HepG2 (cell line): ENCODE data around the gene NDUFS5. TPM values are rescaled to one million over a fixed set of nuclear protein-coding genes. Genes with fewer than 3 reads are reported as not detected.
A peak's percentile ranks its signal among the peaks of the same experiment; 100 is the strongest.

Source experiments
- ATAC-seq: fragments of 200-7000 bp; cut with Tn5 transposase; 3 replicates; pipeline ENCODE4 v1.9.1; 2020; ENCODE audit warnings: mild to moderate bottlenecking, moderate library complexity
- BruUV-seq: library from RNA; stranded (reverse); fragments of 400-500 nt; replicated peaks from 2 replicates; lab custom pipeline; 2021; lab: Mats Ljungman, UMichigan
- CTCF ChIA-PET: fragments of 300-600 bp; formaldehyde crosslinking; extraction: SDS; loops from one replicate; lab custom pipeline; 2021; ENCODE audit warnings: low total read pairs, inconsistent platforms, low intra/inter-chr PET ratio; lab: Yijun Ruan, JAX
- POLR2A ChIA-PET: fragments of 350-600 bp; sonication (Branson Sonifier 250); formaldehyde crosslinking; loops from one replicate; lab custom pipeline; 2020; ENCODE audit warnings: antibody characterized with exemption, inconsistent platforms; lab: Yijun Ruan, JAX
- DNase-seq: peaks from one replicate; pipeline ENCODE4 v3.0.0-alpha.2; 2015; ENCODE audit warnings: low spot score
- FAIRE-seq: peaks from 3 replicates; lab custom pipeline; 2011; peaks lifted over from hg19 to GRCh38; lab: Jason Lieb, UNC
- H2AFZ ChIP-seq: one replicate; pipeline ENCODE4 v1.6.1; 2011; ENCODE audit warnings: low read length, inconsistent platforms
- H3K27ac ChIP-seq: fragments of 300-600 bp; 3 replicates; pipeline ENCODE4 v1.8.0; 2011; ENCODE audit warnings: mixed run types, mild to moderate bottlenecking, mixed read lengths, low read length, inconsistent platforms; ENCODE audit not compliant: insufficient read depth; ENCODE audit errors: extremely low read length
- H3K27me3 ChIP-seq, 2 experiments: fragments of 200-600 bp in 1 of 2; 2 replicates in 1 of 2; 3 replicates in 1 of 2; pipeline versions ENCODE4 v1.6.0 to v1.8.0; 2011; ENCODE audit warnings: low read length in 2 of 2, mild to moderate bottlenecking in 2 of 2, moderate library complexity in 2 of 2, inconsistent platforms in 1 of 2; ENCODE audit not compliant: insufficient read depth in 2 of 2, control insufficient read depth in 1 of 2
- H3K36me3 ChIP-seq, 2 experiments: fragments of 200-600 bp in 1 of 2; replicated peaks in 1 of 2; 2 replicates in 1 of 2; 3 replicates in 1 of 2; pipeline versions ENCODE4 v1.5.1 to v1.8.0; 2011; ENCODE audit warnings: low read length in 2 of 2, inconsistent platforms in 1 of 2; ENCODE audit not compliant: insufficient read depth in 2 of 2, control insufficient read depth in 1 of 2
- H3K4me1 ChIP-seq: 2 replicates; pipeline ENCODE4 v1.5.1; 2012; ENCODE audit warnings: low read length, inconsistent platforms; ENCODE audit not compliant: insufficient read depth
- H3K4me2 ChIP-seq: 2 replicates; pipeline ENCODE4 v1.6.0; 2011; ENCODE audit warnings: low read depth, low read length, inconsistent platforms
- H3K4me3 ChIP-seq, 3 experiments: fragments of 200-600 bp in 1 of 3; sonication (generic), shearing (Covaris generic) in 1 of 3; replicated peaks in 1 of 3; 2 replicates each; pipeline ENCODE4 v1.5.1; 2011 to 2016; ENCODE audit warnings: low read length in 3 of 3, inconsistent platforms in 2 of 3, low read depth in 2 of 3, mild to moderate bottlenecking in 2 of 3, control low read depth in 1 of 3, mixed read lengths in 1 of 3; ENCODE audit not compliant: insufficient read depth in 1 of 3
- H3K79me2 ChIP-seq: one replicate; pipeline ENCODE4 v1.6.1; 2011; ENCODE audit warnings: low read length, inconsistent platforms; ENCODE audit not compliant: insufficient read depth
- H3K9ac ChIP-seq: 2 replicates; pipeline ENCODE4 v1.6.0; 2011; ENCODE audit warnings: mild to moderate bottlenecking, low read depth, low read length, inconsistent platforms; ENCODE audit not compliant: insufficient read depth
- H3K9me3 ChIP-seq: 2 replicates; pipeline ENCODE4 v1.5.1; 2012; ENCODE audit warnings: mild to moderate bottlenecking, low read length
- H4K20me1 ChIP-seq: 2 replicates; pipeline ENCODE4 v1.6.0; 2011; ENCODE audit warnings: inconsistent platforms, mild to moderate bottlenecking, low read length, moderate library complexity; ENCODE audit not compliant: insufficient read depth
- HMGXB4 ChIP-seq, 2 experiments: sonication (generic) in 1 of 2; formaldehyde crosslinking in 1 of 2; IDR thresholded peaks; 2 replicates each; pipeline versions ENCODE4 v1.4.0 to v1.6.1; 2018 to 2020; ENCODE audit warnings: missing genetic modification reagents in 2 of 2, borderline replicate concordance in 1 of 2, low read depth in 1 of 2, mild to moderate bottlenecking in 1 of 2, missing biosample characterization in 1 of 2
- ZNF281 ChIP-seq: sonication (generic); formaldehyde crosslinking; IDR thresholded peaks from 2 replicates; pipeline ENCODE4 v1.4.0; 2020; ENCODE audit warnings: missing genetic modification reagents, borderline replicate concordance
- WGBS: methylation state at CpG from one replicate; pipeline ENCODE4 v1.1.6; 2017; ENCODE audit warnings: low lambda C conversion rate; 5-methylcytosine and 5-hydroxymethylcytosine counted together
- in situ Hi-C: cut with HindIII; loops from 2 replicates; pipeline ENCODE4 v1.10.0; 2017; ENCODE audit warnings: low pct_unique_long_range_greater_than_20kb; ENCODE audit not compliant: extremely low pct_ligation_motif_present
- intact Hi-C: fragments of 100-400 bp; cut with micrococcal nuclease; formaldehyde crosslinking; loops from one replicate; pipeline ENCODE4 v1.10.0; 2022; ENCODE audit not compliant: unreplicated experiment
- polyA plus RNA-seq, 8 experiments: library from polyadenylated mRNA; depleted of rRNA in 3 of 8; stranded (reverse) in 7 of 8; unstranded in 1 of 8; fragments of >200 nt; fragmentation: Illumina TruSeq in 4 of 8; extraction: Trizol in 4 of 8; gene quantifications; 2 replicates each; pipeline versions ENCODE4 v1.2.1 to v1.2.3, GENCODE V29; 2011 to 2016; ENCODE audit warnings: low read depth in 4 of 8, missing spikeins in 1 of 8, mixed read lengths in 1 of 8; ENCODE audit not compliant: insufficient read depth in 1 of 8
- total RNA-seq, 5 experiments: library from RNA; depleted of rRNA; stranded (reverse); fragments of >200 nt; fragmentation: Illumina TruSeq; extraction: Trizol; gene quantifications; 2 replicates each; pipeline ENCODE4 v1.2.3, GENCODE V29; 2016; ENCODE audit warnings: low read depth in 1 of 5

NDUFS5 gene
- total and polyA plus RNA-seq, 2 of the 13 experiments (the other 11 are each of a cell fraction or from before 2014, with no cell fraction given): 263 to 466 TPM

- no peak overlapping the region for H3K4me3 ChIP-seq
- DNase-seq (no peak), FAIRE-seq (no peak), ATAC-seq (no peak)
- H2AFZ ChIP-seq: no peak overlapping the region
- ChIA-PET POLR2A (interaction anchor here (0.6 to 1.8 kb wide), 4 partner anchors 19 to 109 kb away, joined by 3 to 4 read pairs (median 4); partner anchors contain the start of gene NDUFS5), CTCF (no interaction called here)
- intact Hi-C loops (no loop called here), in situ Hi-C loops (no loop called here)
- no TSS peak for BruUV-seq
- H3K36me3 ChIP-seq: peaks cover 17 to 72% of the 10 kb centered on the region in 2 experiments
- H3K9ac ChIP-seq: no peak overlapping the region
- H3K4me2 ChIP-seq: peak overlapping the region; percentile 25; the same call in 1 of the 2 replicates
- no peak overlapping the region for H3K27ac ChIP-seq
- TF ChIP-seq HMGXB4 (CRISPR knock-in tag; IDR thresholded peaks at IDR 0.05; ENCODE audit: borderline replicate concordance in 1 of 2, low read depth in 1 of 2): no peak
- peak; percentile 81 for TF ChIP-seq ZNF281 (CRISPR knock-in tag)
- H3K79me2 ChIP-seq: peaks cover 67% of the 10 kb centered on the region
- H4K20me1 ChIP-seq: peaks cover 53% of the 10 kb centered on the region
- no peaks in the 10 kb centered on the region for H3K27me3 ChIP-seq
- peaks cover 90% of the 10 kb centered on the region for H3K4me1 ChIP-seq
- no peaks in the 10 kb centered on the region for H3K9me3 ChIP-seq
- 71% methylated on average over 3 of the region's 3 CpGs for WGBS
Measured at GRCh38 chr1:38997901-38998190, 28.3 kb upstream of the NDUFS5 start.
